Peyer's patch (tissue), 4 donors: Measurements from ENCODE around the gene CASZ1. TPM values are rescaled to one million over a fixed set of nuclear protein-coding genes. Genes with fewer than 3 reads are reported as not detected.

ENCODE experiments used
- DNase-seq, 3 donors: peaks; one replicate each; pipeline ENCODE4 v3.0.0-alpha.2; 2017 to 2019
- H3K27ac ChIP-seq, 4 donors: fragments of 200-600 bp; sonication (generic); one replicate each; pipeline ENCODE4 v1.5.1; 2016 to 2019
- H3K27me3 ChIP-seq, 2 donors: fragments of 200-600 bp; sonication (generic); one replicate each; pipeline ENCODE4 v1.5.1; 2019
- H3K36me3 ChIP-seq, 3 donors: fragments of 200-600 bp; sonication (generic); one replicate each; pipeline ENCODE4 v1.5.1; 2016 to 2019
- H3K4me1 ChIP-seq, 4 donors: fragments of 200-600 bp; sonication (generic); one replicate each; pipeline ENCODE4 v1.5.1; 2016 to 2019
- H3K4me3 ChIP-seq, 4 donors: fragments of 200-600 bp; sonication (generic); 1 replicate in 3 of 4; 2 replicates in 1 of 4; pipeline ENCODE4 v1.5.1; 2016 to 2019; ENCODE audit warnings: mild to moderate bottlenecking in 1 of 4
- H3K9me3 ChIP-seq, 4 donors: fragments of 200-600 bp; sonication (generic); one replicate each; pipeline ENCODE4 v1.5.1; 2016 to 2019; ENCODE audit warnings: mild to moderate bottlenecking in 1 of 4
- CTCF ChIP-seq, 6 experiments: fragments of 450-650 bp in 4 of 6; fragments of 200-600 bp in 2 of 6; sonication (generic) in 1 of 6; IDR thresholded peaks; one replicate each; pipeline ENCODE4 v1.5.1; 2017 to 2019; ENCODE audit warnings: antibody characterized with exemption in 6 of 6, mild to moderate bottlenecking in 3 of 6, moderate library complexity in 1 of 6
- POLR2A ChIP-seq, 2 donors: fragments of 450-650 bp; IDR thresholded peaks; one replicate each; pipeline ENCODE4 v1.5.1; 2017; ENCODE audit warnings: antibody characterized with exemption in 2 of 2, mild to moderate bottlenecking in 2 of 2, moderate library complexity in 2 of 2
- total RNA-seq, 4 donors: library from RNA; depleted of rRNA; stranded (reverse); fragments of >200 nt; gene quantifications; one replicate each; pipeline ENCODE4 v1.1.0, GENCODE V29; 2016

CASZ1 gene
- total RNA-seq, 4 donors from 2014 or later: 87.5 to 165 (median 137) TPM

DNA sequence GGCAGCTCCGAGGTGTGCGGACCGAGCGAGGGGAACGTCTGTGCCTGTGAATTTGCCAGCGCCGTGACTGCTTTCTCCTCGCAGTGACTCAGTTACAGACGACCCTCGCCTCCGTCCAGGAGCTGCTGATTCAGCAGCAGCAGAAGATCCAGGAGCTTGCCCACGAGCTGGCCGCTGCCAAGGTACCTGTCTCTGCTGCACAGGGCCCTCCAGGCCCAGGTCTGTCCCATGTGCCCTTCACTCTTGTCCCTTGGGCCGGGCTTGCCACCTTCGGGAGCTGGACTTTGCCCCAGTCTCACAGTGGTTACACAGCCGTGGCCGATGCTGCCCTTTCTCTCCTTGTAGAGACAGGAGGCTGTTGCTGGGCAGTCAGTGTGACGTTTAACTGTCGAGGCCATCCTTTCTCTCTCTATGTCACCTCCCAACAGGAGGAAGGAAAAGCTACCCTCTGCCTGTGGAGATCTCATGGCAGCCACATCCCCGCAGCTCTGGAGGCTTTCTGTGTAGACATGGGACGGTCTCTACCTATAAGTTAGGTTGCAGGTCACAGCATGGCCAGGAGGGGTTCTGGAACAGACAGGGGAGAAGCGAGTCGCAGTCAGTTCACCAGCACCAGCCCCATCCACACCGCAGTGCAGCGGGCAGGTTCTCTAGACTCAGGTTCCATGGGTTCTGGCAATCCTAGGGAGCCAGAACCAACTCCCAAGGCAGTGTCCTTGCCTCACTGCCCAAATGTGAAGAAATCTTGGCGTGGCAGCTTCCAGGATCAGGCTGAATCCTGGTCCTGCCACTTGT is 172.0 kb downstream of the CASZ1 start:
- H3K4me1 ChIP-seq: no peaks in the 10 kb centered on the region
- no peak overlapping the region for H3K4me3 ChIP-seq
- no peak overlapping the region for H3K27ac ChIP-seq
- DNase-seq: peak in 2 of 3 donors; percentile 45 to 53
- no peak for TF ChIP-seq CTCF (IDR thresholded peaks at IDR 0.05)
- TF ChIP-seq POLR2A (IDR thresholded peaks at IDR 0.05): no peak
- no peaks in the 10 kb centered on the region for H3K9me3 ChIP-seq
- peaks cover 0 to 43% (median 0%) of the 10 kb centered on the region in 3 donors for H3K36me3 ChIP-seq
- no peaks in the 10 kb centered on the region for H3K27me3 ChIP-seq

DNA sequence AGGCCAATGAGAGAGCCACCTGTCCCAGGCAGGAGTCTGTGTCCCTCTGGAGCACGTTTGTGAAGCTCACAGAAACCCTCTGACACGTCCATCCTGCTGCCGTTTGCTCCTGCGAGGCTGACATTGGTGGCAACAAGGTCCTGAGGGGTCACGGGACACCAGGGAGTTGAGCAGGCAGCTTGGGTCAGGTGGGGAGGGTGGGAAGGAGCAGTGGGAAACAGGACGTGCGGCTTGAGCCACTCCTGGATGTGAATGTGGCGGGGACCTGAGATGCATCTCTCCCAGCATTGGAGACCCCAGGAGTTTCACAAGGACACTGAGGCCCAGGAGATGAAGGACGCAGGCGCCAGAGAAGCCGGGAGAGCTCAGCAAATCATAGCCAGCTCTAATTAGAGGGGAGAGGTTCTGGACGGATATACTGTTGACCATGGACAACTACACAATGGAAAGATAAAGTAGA is 172.7 kb downstream of the CASZ1 start:
- Histone ChIP-seq H3K4me1 (no peaks in the 10 kb centered on the region), H3K36me3 (peaks cover 0 to 45% (median 0%) of the 10 kb centered on the region in 3 donors), H3K27me3 (no peaks in the 10 kb centered on the region), H3K27ac (no peak overlapping the region), H3K4me3 (no peak overlapping the region), H3K9me3 (no peaks in the 10 kb centered on the region)
- TF ChIP-seq POLR2A (IDR thresholded peaks at IDR 0.05) (no peak), CTCF (IDR thresholded peaks at IDR 0.05) (no peak)
- no peak for DNase-seq

- no peaks in the 10 kb centered on the region for H3K4me1 ChIP-seq
- no peak overlapping the region for H3K4me3 ChIP-seq
- DNase-seq: peak in 1 of 3 donors; percentile 32
- TF ChIP-seq POLR2A (IDR thresholded peaks at IDR 0.05) (no peak), CTCF (IDR thresholded peaks at IDR 0.05) (no peak)
- peaks cover 0 to 51% (median 0%) of the 10 kb centered on the region in 3 donors for H3K36me3 ChIP-seq
- H3K27me3 ChIP-seq: no peaks in the 10 kb centered on the region
- H3K9me3 ChIP-seq: no peaks in the 10 kb centered on the region
- H3K27ac ChIP-seq: no peak overlapping the region
Measured at GRCh38 chr1:10622910-10623685, 173.3 kb downstream of the CASZ1 start.

DNA sequence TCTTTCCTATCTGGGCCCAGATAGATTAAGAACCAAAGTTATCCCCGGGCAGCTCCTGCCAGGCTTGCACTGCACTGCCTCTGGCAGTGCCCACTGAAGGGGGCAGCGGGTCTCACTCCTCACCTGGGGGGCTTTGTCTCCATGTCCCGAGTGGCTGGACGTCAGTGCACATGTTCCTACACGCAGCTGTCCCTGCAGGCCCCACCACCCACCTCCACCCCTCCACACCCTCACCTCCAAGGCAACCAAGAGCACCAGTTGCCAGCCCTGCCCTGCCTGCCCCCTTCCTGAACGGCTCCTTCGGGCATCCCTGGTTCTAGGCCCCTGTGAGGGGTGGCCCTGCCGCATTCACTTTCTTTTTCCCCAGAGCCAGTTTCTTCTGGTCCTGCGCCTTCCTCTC is 174.5 kb downstream of the CASZ1 start:
- H3K4me1 ChIP-seq: no peaks in the 10 kb centered on the region
- no peaks in the 10 kb centered on the region for H3K27me3 ChIP-seq
- no peaks in the 10 kb centered on the region for H3K9me3 ChIP-seq
- TF ChIP-seq CTCF (IDR thresholded peaks at IDR 0.05): no peak
- no peak for TF ChIP-seq POLR2A (IDR thresholded peaks at IDR 0.05)
- H3K27ac ChIP-seq: no peak overlapping the region
- DNase-seq: peak in 1 of 3 donors; percentile 39
- no peak overlapping the region for H3K4me3 ChIP-seq
- peaks cover 0 to 53% (median 0%) of the 10 kb centered on the region in 3 donors for H3K36me3 ChIP-seq

GRCh38 chr1:10620776-10621175 is 175.7 kb downstream of the CASZ1 start:
- H3K4me1 ChIP-seq: no peaks in the 10 kb centered on the region
- TF ChIP-seq CTCF (IDR thresholded peaks at IDR 0.05) (no peak), POLR2A (IDR thresholded peaks at IDR 0.05) (no peak)
- no peak overlapping the region for H3K4me3 ChIP-seq
- no peaks in the 10 kb centered on the region for H3K9me3 ChIP-seq
- peaks cover 0 to 53% (median 0%) of the 10 kb centered on the region in 3 donors for H3K36me3 ChIP-seq
- H3K27ac ChIP-seq: no peak overlapping the region
- H3K27me3 ChIP-seq: no peaks in the 10 kb centered on the region
- DNase-seq: peak in 1 of 3 donors; percentile 22
